WERI-Rb-1 (cell line): ENCODE data around the gene PROX2.

Experiments used
- DNase-seq: peaks from one replicate; pipeline ENCODE4 v3.0.0-alpha.2; 2020
- H3K27ac ChIP-seq: fragments of 250-450 bp; sonication (Bioruptor Pico); 2 replicates; pipeline ENCODE4 v1.5.1; 2020; ENCODE audit warnings: mild to moderate bottlenecking, moderate library complexity
- H3K27me3 ChIP-seq: fragments of 250-450 bp; sonication (Bioruptor Pico); 2 replicates; pipeline ENCODE4 v1.5.1; 2021; ENCODE audit warnings: mild to moderate bottlenecking, low read depth, moderate library complexity; ENCODE audit not compliant: insufficient read depth, severe bottlenecking
- H3K36me3 ChIP-seq: fragments of 250-450 bp; sonication (Bioruptor Pico); 2 replicates; pipeline ENCODE4 v1.5.1; 2020; ENCODE audit warnings: mild to moderate bottlenecking, moderate library complexity
- H3K4me3 ChIP-seq: 2 replicates; pipeline ENCODE4 v1.5.1; 2011; ENCODE audit warnings: low read depth, mild to moderate bottlenecking, control low read depth, low read length
- H3K9me3 ChIP-seq: fragments of 250-450 bp; sonication (Bioruptor Pico); 2 replicates; pipeline ENCODE4 v1.5.1; 2021; ENCODE audit warnings: mild to moderate bottlenecking, moderate library complexity; ENCODE audit not compliant: severe bottlenecking
- CTCF ChIP-seq: IDR thresholded peaks from 2 replicates; pipeline ENCODE4 v1.5.1; 2011; ENCODE audit warnings: low read depth, mild to moderate bottlenecking, control low read depth, inconsistent platforms, low read length

The PROX2 gene

GRCh38 chr14:74860899-74861733 is 14.8 kb downstream of the PROX2 start:
- H3K9me3 ChIP-seq = no peaks in the 10 kb centered on the region
- no peak overlapping the region for H3K4me3 ChIP-seq
- TF ChIP-seq CTCF = peak; percentile 81
- no peaks in the 10 kb centered on the region for H3K36me3 ChIP-seq
- DNase-seq = peak; percentile 89
- H3K27me3 ChIP-seq = no peaks in the 10 kb centered on the region
- H3K27ac ChIP-seq = no peak overlapping the region

GRCh38 chr14:74859757-74860552 is 16.0 kb downstream of the PROX2 start:
- Histone ChIP-seq H3K4me3 (no peak overlapping the region), H3K27me3 (no peaks in the 10 kb centered on the region), H3K36me3 (no peaks in the 10 kb centered on the region), H3K9me3 (no peaks in the 10 kb centered on the region), H3K27ac (no peak overlapping the region)
- no peak for DNase-seq
- TF ChIP-seq CTCF = no peak

GRCh38 chr14:74858022-74858421 is 17.9 kb downstream of the PROX2 start:
- no peak for TF ChIP-seq CTCF
- no peak for DNase-seq
- Histone ChIP-seq H3K9me3 (no peaks in the 10 kb centered on the region), H3K4me3 (no peak overlapping the region), H3K27me3 (no peaks in the 10 kb centered on the region), H3K27ac (no peak overlapping the region), H3K36me3 (no peaks in the 10 kb centered on the region)

GRCh38 chr14:74856366-74856765 is 19.6 kb downstream of the PROX2 start:
- DNase-seq = no peak
- Histone ChIP-seq H3K27ac (no peak overlapping the region), H3K4me3 (no peak overlapping the region), H3K27me3 (no peaks in the 10 kb centered on the region), H3K36me3 (no peaks in the 10 kb centered on the region), H3K9me3 (no peaks in the 10 kb centered on the region)
- TF ChIP-seq CTCF = no peak

GRCh38 chr14:74855945-74856344 is 20.0 kb downstream of the PROX2 start:
- DNase-seq = no peak
- H3K9me3 ChIP-seq = no peaks in the 10 kb centered on the region
- no peak overlapping the region for H3K27ac ChIP-seq
- TF ChIP-seq CTCF = no peak
- no peaks in the 10 kb centered on the region for H3K36me3 ChIP-seq
- H3K4me3 ChIP-seq = no peak overlapping the region
- no peaks in the 10 kb centered on the region for H3K27me3 ChIP-seq
